H1 (cell line): ENCODE results near the gene CMSS1.

Experiments used
- CTCF ChIP-seq, 3 experiments: IDR thresholded peaks; 1 replicate in 2 of 3; 2 replicates in 1 of 3; pipeline versions ENCODE4 v1.5.1 to v1.6.1; 2011; ENCODE audit warnings: low read length in 3 of 3, mild to moderate bottlenecking in 3 of 3, inconsistent platforms in 2 of 3, low read depth in 1 of 3, moderate library complexity in 1 of 3; ENCODE audit not compliant: insufficient read depth in 1 of 3; ENCODE audit errors: control extremely low read depth in 1 of 3
- EGR1 ChIP-seq: IDR thresholded peaks from 2 replicates; pipeline ENCODE4 v1.6.1; 2011; ENCODE audit warnings: low read depth, low read length, borderline replicate concordance
- EP300 ChIP-seq, 2 experiments: IDR thresholded peaks; 1 replicate in 1 of 2; 2 replicates in 1 of 2; pipeline ENCODE4 v1.6.1; 2011 to 2012; ENCODE audit warnings: low read depth in 2 of 2, low read length in 2 of 2, mild to moderate bottlenecking in 2 of 2, borderline replicate concordance in 1 of 2, inconsistent platforms in 1 of 2, moderate library complexity in 1 of 2
- EZH2 ChIP-seq: fragments of 200-600 bp; sonication (generic); IDR thresholded peaks from 2 replicates; pipeline ENCODE4 v1.7.1; 2012; ENCODE audit warnings: low read depth, mild to moderate bottlenecking, moderate library complexity, low read length, inconsistent platforms; ENCODE audit not compliant: severe bottlenecking
- GABPA ChIP-seq: IDR thresholded peaks from 2 replicates; pipeline ENCODE4 v1.6.1; 2011; ENCODE audit warnings: mild to moderate bottlenecking, low read length, moderate library complexity, borderline replicate concordance; ENCODE audit not compliant: insufficient read depth
- HDAC6 ChIP-seq: IDR thresholded peaks from one replicate; pipeline ENCODE4 v1.7.1; 2012; ENCODE audit warnings: low read depth, mild to moderate bottlenecking, inconsistent platforms, low read length, moderate library complexity
- JUN ChIP-seq: IDR thresholded peaks from 2 replicates; pipeline ENCODE4 v1.6.1; 2011; ENCODE audit warnings: low read depth, mild to moderate bottlenecking, improper control_type of control experiment, low read length
- MAX ChIP-seq: IDR thresholded peaks from 2 replicates; pipeline ENCODE4 v1.6.1; 2012; ENCODE audit warnings: inconsistent platforms
- POU5F1 ChIP-seq: IDR thresholded peaks from 2 replicates; pipeline ENCODE4 v1.6.1; 2011; ENCODE audit warnings: low read depth, mild to moderate bottlenecking, low read length, moderate library complexity
- RAD21 ChIP-seq, 2 experiments: IDR thresholded peaks in 1 of 2; conservative IDR thresholded peaks in 1 of 2; 2 replicates each; pipeline ENCODE4 v1.6.1; 2011; ENCODE audit warnings: low read depth in 2 of 2, low read length in 2 of 2, improper control_type of control experiment in 1 of 2, inconsistent platforms in 1 of 2, mild to moderate bottlenecking in 1 of 2, moderate library complexity in 1 of 2
- RFX5 ChIP-seq: IDR thresholded peaks from 2 replicates; pipeline ENCODE4 v1.6.1; 2011; ENCODE audit warnings: low read depth, low read length, improper control_type of control experiment, borderline replicate concordance
- RNF2 ChIP-seq: fragments of 200-900, 300-1000 bp; sonication (generic); IDR thresholded peaks from 2 replicates; pipeline ENCODE4 v1.7.1; 2016; ENCODE audit warnings: borderline replicate concordance, low read depth, mild to moderate bottlenecking, antibody characterized with exemption, low read length; ENCODE audit not compliant: poor library complexity, severe bottlenecking; ENCODE audit errors: missing control alignments
- SAP30 ChIP-seq: fragments of 300-600 bp; sonication (generic); IDR thresholded peaks from 2 replicates; pipeline ENCODE4 v1.7.1; 2012; ENCODE audit warnings: low read length, moderate library complexity, mild to moderate bottlenecking, inconsistent platforms; ENCODE audit not compliant: insufficient read depth, insufficient replicate concordance
- USF2 ChIP-seq: IDR thresholded peaks from 2 replicates; pipeline ENCODE4 v1.6.1; 2011; ENCODE audit warnings: low read length, improper control_type of control experiment

- TF ChIP-seq SAP30: no peak
- no peak for TF ChIP-seq RFX5
- TF ChIP-seq HDAC6: no peak
- no peak for TF ChIP-seq EGR1
- no peak for TF ChIP-seq CTCF (IDR thresholded peaks at IDR 0.05; ENCODE audit: control extremely low read depth in 1 of 3, insufficient read depth in 1 of 3, low read depth in 1 of 3, low read length in 3 of 3)
- no peak for TF ChIP-seq EP300 (IDR thresholded peaks at IDR 0.05; ENCODE audit: borderline replicate concordance in 1 of 2, low read depth in 2 of 2, low read length in 2 of 2)
- TF ChIP-seq JUN: no peak
- TF ChIP-seq RNF2: no peak
- TF ChIP-seq MAX: no peak
- no peak for TF ChIP-seq EZH2
- no peak for TF ChIP-seq GABPA
- TF ChIP-seq USF2: no peak
- TF ChIP-seq RAD21 (IDR thresholded peaks at IDR 0.05 in 1 of 2, conservative IDR thresholded peaks at IDR 0.05 in 1 of 2; ENCODE audit: low read depth in 2 of 2, low read length in 2 of 2): no peak
- no peak for TF ChIP-seq POU5F1
Observed at GRCh38 chr3:99846477-99847160, 29.0 kb downstream of the CMSS1 start.
